ENCODE data around the gene RARG. TPM values are rescaled to one million over a fixed set of nuclear protein-coding genes. Genes with fewer than 3 reads are reported as not detected.
"Not testable (repeated sequence)": the region's sequence is repeated elsewhere in the genome, so short reads cannot be mapped to it uniquely, and the experiment has no call there.

RARG gene
- polyA plus RNA-seq, 5 donors = 41.7 to 59.8 (median 49.2) TPM

DNA sequence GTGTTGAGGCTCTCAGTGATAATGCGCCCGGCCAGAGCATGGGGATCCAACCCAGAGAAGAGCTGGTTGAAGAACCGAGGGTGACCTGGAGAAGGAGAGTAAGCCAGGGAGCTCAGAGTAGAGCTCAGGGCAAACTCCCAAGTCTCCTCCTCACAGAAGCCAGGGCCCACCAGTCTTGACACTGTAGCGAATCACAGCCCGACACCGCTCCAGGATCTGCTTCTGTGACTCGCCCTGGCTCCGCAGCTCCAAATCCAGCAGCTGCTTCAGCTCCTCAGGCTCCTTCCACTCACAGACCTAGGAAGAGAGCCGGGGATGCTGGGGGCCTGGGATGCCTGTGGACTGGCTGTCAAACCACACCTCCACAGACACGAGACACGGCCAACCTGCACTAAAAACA, 59.7 kb downstream of the RARG start:
- DNase-seq = no peak

DNA sequence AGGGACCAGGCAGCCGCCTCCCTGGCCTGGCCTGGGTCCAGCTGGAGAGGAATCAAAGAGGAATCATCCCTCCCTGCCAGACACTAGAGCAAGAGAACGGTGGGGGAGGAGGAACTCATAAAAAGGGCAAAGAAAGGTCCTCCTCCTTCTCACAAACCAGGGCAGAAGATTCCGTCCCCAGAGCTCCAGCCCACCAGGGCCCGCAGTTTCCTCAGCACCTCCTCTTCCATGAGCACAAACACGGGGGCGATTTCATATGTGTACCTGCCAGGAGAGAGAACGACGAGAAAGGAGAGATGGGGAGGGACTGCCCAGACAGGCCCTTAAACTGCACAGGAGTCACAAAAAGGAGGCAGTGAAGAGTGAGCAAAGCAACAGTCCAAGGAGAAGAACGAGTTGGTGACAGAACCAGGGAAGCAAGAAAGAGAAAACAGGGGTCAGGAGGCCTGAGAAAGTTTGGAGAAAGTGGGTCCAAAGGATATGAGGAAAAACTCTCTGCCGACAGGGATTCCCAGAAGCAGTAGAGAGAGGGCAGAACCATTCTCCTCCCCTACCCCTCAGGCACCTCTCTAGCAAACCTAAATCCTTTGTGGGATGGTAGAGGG, 60.2 kb downstream of the RARG start:
- DNase-seq = no peak

DNA sequence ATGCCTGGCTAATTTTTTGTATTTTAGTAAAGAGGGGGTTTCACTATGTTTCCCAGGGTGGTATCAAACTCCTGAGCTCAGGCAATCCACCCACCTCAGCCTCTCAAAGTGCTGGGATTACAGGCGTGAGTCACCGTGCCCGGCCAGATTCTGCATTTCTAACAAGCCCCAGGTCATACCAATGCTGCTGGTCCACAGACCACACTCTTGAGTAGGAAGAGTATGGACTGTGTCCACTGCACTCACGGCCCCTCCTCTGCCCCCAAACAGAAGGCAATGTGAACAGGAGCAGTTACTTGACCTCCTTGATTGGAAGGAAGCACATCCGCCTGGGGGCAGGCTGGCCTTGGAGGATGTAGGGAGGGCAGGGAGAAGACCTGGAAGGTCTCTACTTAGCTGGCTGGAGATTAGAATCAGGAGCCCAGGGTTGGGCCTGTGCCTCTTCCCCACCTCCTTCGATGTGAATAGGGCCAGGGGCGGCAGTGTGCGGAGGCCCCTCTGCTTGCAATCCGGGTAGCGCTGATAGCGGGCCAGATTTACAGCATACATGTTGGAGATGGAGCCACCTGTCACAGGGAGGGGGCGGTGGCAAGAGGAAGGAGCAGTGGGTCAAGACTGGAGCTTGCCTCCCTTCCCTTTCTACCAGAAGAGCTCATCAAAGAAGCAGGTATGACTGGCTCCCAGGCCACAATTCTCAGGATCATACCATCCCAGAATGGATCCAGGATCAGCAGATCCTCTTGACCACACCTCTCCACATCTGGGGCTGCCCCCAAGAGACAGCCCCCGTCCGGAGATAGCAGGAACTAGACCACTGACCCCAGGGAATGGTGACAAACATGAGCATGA, 60.9 kb downstream of the RARG start:
- DNase-seq = no peak

DNA sequence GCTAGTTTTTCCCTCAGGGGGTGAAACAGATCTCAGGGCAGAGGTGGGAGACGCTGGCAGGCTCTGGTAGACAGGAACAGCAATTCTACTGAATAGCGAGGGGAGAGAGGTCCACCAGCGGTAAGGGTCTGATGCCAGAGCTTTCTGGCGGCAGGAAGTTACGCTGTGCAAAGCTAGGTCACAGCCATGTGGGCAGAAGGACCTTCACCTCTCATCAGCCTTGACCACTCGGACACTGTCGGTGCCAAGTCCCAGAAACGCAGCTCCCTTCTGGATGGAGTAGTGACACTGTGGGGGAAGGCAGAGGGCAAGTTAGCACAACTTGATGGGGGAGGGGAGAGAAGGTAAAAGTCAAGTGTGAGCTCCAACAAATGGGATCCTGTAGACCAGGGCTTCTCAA, 61.8 kb downstream of the RARG start:
- DNase-seq = no peak

DNA sequence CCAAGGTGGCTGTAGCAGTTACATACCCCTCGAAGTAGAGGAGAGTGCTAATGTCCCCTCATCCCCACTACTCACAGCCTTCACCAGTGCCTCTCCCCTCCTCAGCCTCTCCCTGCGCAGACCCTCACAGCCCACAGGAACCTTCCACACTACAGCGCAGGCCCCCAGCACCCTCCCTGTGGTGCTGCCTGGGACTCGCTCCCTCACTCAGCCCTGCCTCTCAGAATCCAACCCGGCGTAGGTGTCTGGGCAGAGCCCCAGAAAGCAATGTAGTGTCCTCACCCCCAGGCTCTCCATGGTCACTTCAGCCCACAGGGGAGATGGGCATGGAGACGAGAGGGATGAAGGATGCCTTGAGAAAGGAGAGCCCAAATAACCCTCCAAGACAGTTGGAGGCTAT, 62.4 kb downstream of the RARG start:
- no peak for DNase-seq

DNA sequence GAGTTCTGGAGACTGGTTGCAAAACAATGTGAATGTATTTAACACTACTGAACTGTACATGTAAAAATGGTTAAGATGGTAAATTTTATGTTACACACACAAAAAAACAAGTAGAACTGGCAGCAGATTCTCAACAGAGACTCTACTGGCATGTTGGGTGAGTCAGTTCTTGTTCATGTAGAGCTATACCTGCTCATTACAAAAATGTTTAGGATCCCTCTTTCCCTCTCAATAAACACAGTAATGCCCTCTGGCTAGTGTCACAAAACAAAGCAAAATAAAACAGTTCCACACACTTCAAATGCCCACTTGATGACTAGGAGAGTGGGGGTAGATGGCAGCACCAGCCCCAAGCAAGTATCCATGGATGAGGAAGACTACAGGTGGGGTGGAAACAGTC, 65.2 kb downstream of the RARG start:
- no peak for DNase-seq

DNA sequence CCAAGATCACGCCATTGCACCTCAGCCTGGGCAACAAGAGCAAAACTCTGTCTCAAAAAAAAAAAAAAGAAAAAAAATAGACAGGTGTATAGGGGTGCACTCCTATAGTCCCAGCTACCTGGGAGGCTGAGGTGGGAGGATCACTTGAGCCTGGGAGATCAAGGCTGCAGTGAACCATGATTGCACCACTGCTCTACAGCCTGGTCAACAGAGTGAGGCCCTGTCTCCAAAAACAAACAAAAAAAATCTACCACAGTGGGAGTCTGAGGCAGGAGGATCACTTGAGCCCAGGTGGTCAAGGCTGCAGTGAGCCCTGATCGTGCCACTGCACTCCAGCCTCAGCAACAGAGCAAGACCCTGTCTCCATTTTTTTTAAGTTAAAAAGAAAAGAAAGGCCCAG, 69.0 kb downstream of the RARG start:
- not testable (repeated sequence) for DNase-seq

DNA sequence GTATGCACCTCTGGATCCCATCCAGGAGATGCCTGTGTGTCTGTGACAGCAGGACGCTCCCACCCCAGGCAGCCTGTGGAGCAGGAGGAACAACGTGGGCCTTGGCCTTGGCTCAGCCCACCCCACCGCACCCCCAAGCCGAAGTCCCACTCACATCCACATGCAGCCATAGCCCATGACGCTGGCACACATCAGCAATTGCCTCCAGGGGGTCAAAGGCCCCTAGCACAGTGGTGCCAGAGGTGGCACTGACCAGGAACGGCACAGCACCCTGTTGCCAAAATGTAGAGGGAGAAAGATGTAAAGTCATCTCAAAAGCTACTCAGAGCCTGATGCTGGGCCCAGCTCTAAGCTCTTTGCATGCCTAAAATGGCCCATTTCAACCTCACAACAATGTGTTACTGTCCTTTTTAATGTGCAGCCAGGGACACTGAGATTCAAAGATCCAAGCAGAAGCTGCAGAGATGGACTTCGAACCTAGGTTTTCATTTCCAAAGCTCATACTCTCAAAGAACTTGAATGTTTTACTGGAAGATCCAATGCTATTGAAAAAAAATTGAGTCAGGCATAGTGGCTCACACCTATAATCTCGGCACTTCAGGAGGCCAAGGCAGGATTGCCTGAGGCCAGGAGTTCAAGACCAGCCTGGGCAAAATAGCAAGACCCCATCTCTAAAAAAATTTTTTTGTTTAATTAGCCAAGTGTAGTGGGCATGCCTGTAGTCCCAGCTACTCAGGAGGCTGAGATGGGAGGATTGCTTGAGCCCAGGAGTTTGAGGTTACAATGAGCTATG, 70.7 kb downstream of the RARG start:
- no peak for DNase-seq

DNA sequence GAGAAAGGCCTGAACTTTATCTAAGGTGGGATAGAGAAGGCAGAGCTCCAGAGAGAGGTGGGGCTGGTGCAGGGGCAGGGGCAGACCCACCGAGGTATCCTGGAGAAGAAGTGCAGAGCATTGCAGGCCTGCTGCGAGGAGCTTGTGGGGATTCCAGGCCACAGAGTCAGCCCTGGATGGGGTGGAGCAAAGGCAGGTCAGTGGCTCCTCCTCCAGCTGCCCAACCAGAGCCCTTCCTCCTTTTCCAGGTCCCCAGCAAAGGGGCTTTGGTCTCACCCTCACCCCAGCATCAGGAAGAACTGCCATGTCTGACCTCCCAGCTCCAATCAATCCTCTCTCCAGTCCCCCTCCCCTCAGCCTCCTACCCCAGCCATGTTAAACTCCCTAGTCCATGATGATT, 71.3 kb downstream of the RARG start:
- no peak for DNase-seq

Other genes starting within 250 kb of the RARG start
- 100 to 1,000 TPM; 400 to 558 (median 539) TPM for gene EIF4B, start 225.8 kb downstream of the RARG start, polyA plus RNA-seq (ENCODE audit: insufficient read depth in 1 of 5, insufficient read length in 5 of 5, low replicate concordance in 1 of 5)
- gene TNS2, start 182.1 kb downstream of the RARG start, polyA plus RNA-seq (ENCODE audit: insufficient read depth in 1 of 5, insufficient read length in 5 of 5, low replicate concordance in 1 of 5) = 100 to 1,000 TPM in 4 of 5 donors, 10 to 100 TPM in 1; 96.5 to 138 (median 126) TPM
- gene SPRYD3, start 152.8 kb downstream of the RARG start, polyA plus RNA-seq (ENCODE audit: insufficient read depth in 1 of 5, insufficient read length in 5 of 5, low replicate concordance in 1 of 5) = 10 to 100 TPM; 13.9 to 22.0 (median 17.8) TPM
- 10 to 100 TPM in 4 of 5 donors, 1 to 10 TPM in 1; 9.6 to 25.1 (median 19.0) TPM for gene IGFBP6, start 134.5 kb downstream of the RARG start, polyA plus RNA-seq (ENCODE audit: insufficient read depth in 1 of 5, insufficient read length in 5 of 5, low replicate concordance in 1 of 5)
- under 1 TPM; 0.19 to 0.37 (median 0.23) TPM for gene SOAT2, start 128.7 kb downstream of the RARG start, polyA plus RNA-seq (ENCODE audit: insufficient read depth in 1 of 5, insufficient read length in 5 of 5, low replicate concordance in 1 of 5)
- gene ZNF740, start 51.5 kb downstream of the RARG start, polyA plus RNA-seq (ENCODE audit: insufficient read depth in 1 of 5, insufficient read length in 5 of 5, low replicate concordance in 1 of 5) = 10 to 100 TPM; 49.5 to 66.6 (median 63.9) TPM
- gene CSAD, start 51.3 kb downstream of the RARG start, polyA plus RNA-seq (ENCODE audit: insufficient read depth in 1 of 5, insufficient read length in 5 of 5, low replicate concordance in 1 of 5) = 100 to 1,000 TPM in 1 of 5 donors, 10 to 100 TPM in 4; 71.4 to 117 (median 80.3) TPM
- 1 to 10 TPM in 4 of 5 donors, under 1 TPM in 1; 0.90 to 2.1 (median 1.2) TPM for gene ITGB7, start 25.0 kb downstream of the RARG start, polyA plus RNA-seq (ENCODE audit: insufficient read depth in 1 of 5, insufficient read length in 5 of 5, low replicate concordance in 1 of 5)
- gene ESPL1, start 36.1 kb upstream of the RARG start, polyA plus RNA-seq (ENCODE audit: insufficient read depth in 1 of 5, insufficient read length in 5 of 5, low replicate concordance in 1 of 5) = 10 to 100 TPM in 3 of 5 donors, 1 to 10 TPM in 2; 8.4 to 20.4 (median 13.0) TPM
- 100 to 1,000 TPM; 683 to 991 (median 734) TPM for gene PFDN5, start 63.3 kb upstream of the RARG start, polyA plus RNA-seq (ENCODE audit: insufficient read depth in 1 of 5, insufficient read length in 5 of 5, low replicate concordance in 1 of 5)
- gene MYG1, start 67.5 kb upstream of the RARG start, polyA plus RNA-seq (ENCODE audit: insufficient read depth in 1 of 5, insufficient read length in 5 of 5, low replicate concordance in 1 of 5) = 10 to 100 TPM; 39.1 to 56.6 (median 42.6) TPM
- 10 to 100 TPM; 73.3 to 91.6 (median 81.6) TPM for gene AAAS, start 89.4 kb upstream of the RARG start, polyA plus RNA-seq (ENCODE audit: insufficient read depth in 1 of 5, insufficient read length in 5 of 5, low replicate concordance in 1 of 5)
- under 1 TPM in 3 of 5 donors, not detected in 2; 0.07 to 0.10 (median 0.08) TPM for gene SP7, start 104.1 kb upstream of the RARG start, polyA plus RNA-seq (ENCODE audit: insufficient read depth in 1 of 5, insufficient read length in 5 of 5, low replicate concordance in 1 of 5)
- 10 to 100 TPM; 57.9 to 84.6 (median 78.5) TPM for gene SP1, start 148.0 kb upstream of the RARG start, polyA plus RNA-seq (ENCODE audit: insufficient read depth in 1 of 5, insufficient read length in 5 of 5, low replicate concordance in 1 of 5)
- 1 to 10 TPM; 1.4 to 2.6 (median 2.3) TPM for gene AMHR2, start 191.6 kb upstream of the RARG start, polyA plus RNA-seq (ENCODE audit: insufficient read depth in 1 of 5, insufficient read length in 5 of 5, low replicate concordance in 1 of 5)
- 100 to 1,000 TPM in 3 of 5 donors, 10 to 100 TPM in 2; 98.8 to 121 (median 102) TPM for gene PRR13, start 209.5 kb upstream of the RARG start, polyA plus RNA-seq (ENCODE audit: insufficient read depth in 1 of 5, insufficient read length in 5 of 5, low replicate concordance in 1 of 5)
- gene PCBP2, start 219.9 kb upstream of the RARG start, polyA plus RNA-seq (ENCODE audit: insufficient read depth in 1 of 5, insufficient read length in 5 of 5, low replicate concordance in 1 of 5) = 1,000 to 10,000 TPM in 3 of 5 donors, 100 to 1,000 TPM in 2; 928 to 1,079 (median 1,012) TPM

Data from right lung (tissue), 5 donors.